Aorta (tissue), 5 donors: ENCODE measurements around the gene POC5. TPM values are rescaled to one million over a fixed set of nuclear protein-coding genes. Genes with fewer than 3 reads are reported as not detected.
"Not testable (repeated sequence)": the region's sequence is repeated elsewhere in the genome, so short reads cannot be mapped to it uniquely, and the experiment has no call there.

Experiments
- ATAC-seq: fragments of 200-7000 bp; cut with Tn5 transposase; one replicate; pipeline ENCODE4 v1.9.1; 2022; ENCODE audit warnings: moderate library complexity; ENCODE audit not compliant: low FRiP score
- DNase-seq, 2 donors: peaks; one replicate each; pipeline ENCODE4 v3.0.0-alpha.2; 2020
- H3K27ac ChIP-seq, 2 donors: one replicate each; pipeline ENCODE4 v1.5.1; 2013; ENCODE audit warnings: low read length in 2 of 2, mild to moderate bottlenecking in 2 of 2, moderate library complexity in 2 of 2, control low read depth in 1 of 2, inconsistent platforms in 1 of 2, low read depth in 1 of 2
- H3K27me3 ChIP-seq, 2 donors: one replicate each; pipeline ENCODE4 v1.6.1; 2013; ENCODE audit warnings: control low read depth in 1 of 2, low read length in 1 of 2, mild to moderate bottlenecking in 1 of 2, moderate library complexity in 1 of 2; ENCODE audit not compliant: insufficient read depth in 2 of 2, control insufficient read depth in 1 of 2
- H3K36me3 ChIP-seq, 2 donors: one replicate each; pipeline ENCODE4 v1.6.1; 2013; ENCODE audit warnings: control low read depth in 1 of 2, low read length in 1 of 2, mild to moderate bottlenecking in 1 of 2; ENCODE audit not compliant: insufficient read depth in 2 of 2, control insufficient read depth in 1 of 2
- H3K4me1 ChIP-seq, 2 donors: one replicate each; pipeline ENCODE4 v1.6.1; 2013; ENCODE audit warnings: low read length in 2 of 2, control low read depth in 1 of 2, mild to moderate bottlenecking in 1 of 2, moderate library complexity in 1 of 2; ENCODE audit not compliant: insufficient read depth in 2 of 2, control insufficient read depth in 1 of 2
- H3K4me3 ChIP-seq, 2 donors: one replicate each; pipeline ENCODE4 v1.5.1; 2013; ENCODE audit warnings: low read length in 2 of 2, control low read depth in 1 of 2, mild to moderate bottlenecking in 1 of 2
- H3K9me3 ChIP-seq: one replicate; pipeline ENCODE4 v1.6.1; 2013; ENCODE audit warnings: mild to moderate bottlenecking, low read length; ENCODE audit not compliant: control insufficient read depth
- WGBS, 2 donors: extraction: QIAGEN DNeasy Blood & Tissue Kit; methylation state at CpG; one replicate each; pipeline ENCODE4 v1.1.7; 2013; 5-methylcytosine and 5-hydroxymethylcytosine counted together
- intact Hi-C, 2 donors: fragments of 100-400 bp; cut with DNase I; formaldehyde crosslinking; loops; one replicate each; pipeline versions ENCODE4 v1.14.2 to v1.15.0; 2022
- polyA plus RNA-seq, 2 donors: library from polyadenylated mRNA; stranded (reverse); fragments of 200-250 nt; gene quantifications; one replicate each; pipeline ENCODE4 v1.2.3, GENCODE V29; 2013
- total RNA-seq, 2 donors: library from RNA; stranded (reverse); fragmentation: NEBNext Ultra II Directional; extraction: Animal tissue kit (Norgen Biotek cat#: 25700); gene quantifications; one replicate each; pipeline ENCODE4 v1.2.1, GENCODE V29; 2021
- donor health status: healthy with polysubstance abuse.
- donor health status: Bipolar disorder and iron deficiency.
- donor health status: DM: no; HTN: no; CAD: no.
- donor health status: DM: no; HTN: no; CAD: no.
- donor health status: DM: yes; HTN: yes; CAD: no.

POC5 gene
- total and polyA plus RNA-seq, 4 donors, result 6.1 to 11.8 (median 8.0) TPM

DNA sequence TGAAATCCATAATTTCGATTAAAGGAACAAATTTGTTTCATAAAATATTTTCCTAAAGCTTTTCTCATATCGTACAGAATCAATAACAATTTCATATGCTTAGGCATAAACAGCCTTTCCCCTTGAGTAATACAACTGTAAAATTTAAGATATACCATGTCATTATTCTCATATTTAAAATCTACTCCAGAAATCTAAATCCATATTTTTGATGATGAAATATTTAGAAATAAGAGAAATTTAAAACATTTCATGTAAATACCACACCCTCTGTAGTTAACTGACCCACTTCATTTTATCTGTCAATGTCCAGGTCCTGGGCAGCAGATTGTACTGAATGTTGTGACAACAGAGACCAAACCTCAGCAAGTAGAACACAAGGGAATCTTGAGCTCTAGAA lies 5.1 kb downstream of the POC5 start:
- Histone ChIP-seq H3K36me3 (peaks cover 0 to 3% of the 10 kb centered on the region in 2 donors), H3K27ac (no peak overlapping the region), H3K9me3 (no peaks in the 10 kb centered on the region), H3K4me1 (no peaks in the 10 kb centered on the region), H3K27me3 (no peaks in the 10 kb centered on the region), H3K4me3 (no peak overlapping the region)
- 97 to 98% methylated on average over 2 of the region's 2 CpGs for WGBS, 2 donors
- ATAC-seq, result no peak
- DNase-seq, result no peak
- intact Hi-C loops, result loop anchor here in 1 of 2 donors (10.0 kb wide), 1 partner anchor 197 kb away; the partner anchor contains the start of genes CERT1 and POLK

DNA sequence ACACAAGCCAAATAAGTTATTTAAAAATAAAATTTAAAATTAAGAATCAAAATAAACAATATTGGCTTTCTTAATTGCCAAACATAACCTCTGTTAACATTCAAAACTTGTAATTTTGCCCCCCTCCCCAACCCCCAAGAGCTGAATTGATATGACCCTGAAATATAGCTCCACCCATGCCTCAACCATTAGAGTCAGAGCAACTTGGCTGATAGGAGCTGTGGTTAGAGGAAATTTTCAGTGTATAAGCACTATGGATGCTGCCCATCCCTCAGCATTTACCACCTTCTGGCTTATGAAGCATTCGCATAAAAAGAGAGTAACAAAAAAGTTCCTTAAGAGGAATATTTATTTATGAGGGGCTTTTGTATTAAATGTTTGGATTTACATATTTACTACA lies 6.1 kb downstream of the POC5 start:
- intact Hi-C loops, result loop anchor here in 1 of 2 donors (10.0 kb wide), 1 partner anchor 196 kb away; the partner anchor contains the start of genes CERT1 and POLK
- DNase-seq, result no peak
- no peak overlapping the region for H3K4me3 ChIP-seq
- H3K27me3 ChIP-seq, result no peaks in the 10 kb centered on the region
- H3K9me3 ChIP-seq, result no peaks in the 10 kb centered on the region
- no peak overlapping the region for H3K27ac ChIP-seq
- H3K36me3 ChIP-seq, result peaks cover 0 to 3% of the 10 kb centered on the region in 2 donors
- no peak for ATAC-seq
- WGBS, 2 donors, result 96 to 100% methylated on average over 1 of the region's 1 CpG
- H3K4me1 ChIP-seq, result no peaks in the 10 kb centered on the region

DNA sequence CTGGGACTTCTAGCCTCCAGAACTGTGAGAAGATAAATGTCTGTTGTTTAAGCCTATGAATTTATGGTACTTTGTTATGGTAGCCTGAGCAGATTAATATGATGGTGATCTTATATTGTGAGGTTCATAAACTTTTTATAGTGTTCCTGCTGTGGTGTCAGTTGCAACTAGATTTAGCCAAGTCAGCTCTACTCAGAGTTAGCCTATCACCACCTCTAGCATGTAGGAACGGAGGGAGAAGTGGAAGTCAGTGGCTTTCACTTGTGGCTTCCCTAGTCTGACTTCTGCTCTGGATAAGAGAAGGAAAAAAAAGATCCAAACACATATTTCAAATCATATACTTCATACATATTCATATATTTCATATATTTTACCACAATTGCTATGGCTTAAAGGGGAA lies 6.6 kb downstream of the POC5 start:
- no peak for ATAC-seq

DNA sequence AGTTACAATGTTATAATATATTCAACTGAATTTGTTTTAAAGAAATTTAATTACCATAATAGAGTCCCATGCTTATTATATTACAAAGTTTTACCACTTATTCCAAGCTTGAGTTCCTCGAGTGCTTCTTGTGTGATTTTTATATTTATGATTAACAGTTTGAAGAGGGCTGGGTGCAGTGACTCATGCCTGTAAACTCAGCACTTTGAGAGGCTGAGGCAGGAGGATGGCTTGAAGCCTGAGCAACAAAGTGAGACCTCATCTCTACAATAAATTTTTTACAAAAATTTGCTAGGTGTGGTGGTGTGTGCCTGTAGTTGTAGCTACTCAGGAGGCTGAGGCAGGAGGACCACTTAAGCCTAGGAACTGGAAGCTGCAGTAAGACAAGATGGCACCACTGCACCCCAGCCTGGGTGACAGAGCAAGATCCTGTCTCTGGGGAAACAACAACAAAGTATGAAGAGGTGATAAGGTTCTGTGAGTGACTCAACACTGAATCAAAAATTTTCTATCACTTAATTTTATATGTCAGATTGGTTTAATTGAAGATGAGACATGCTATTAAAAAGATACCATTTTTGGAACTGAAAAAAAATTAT lies 9.2 kb downstream of the POC5 start:
- Histone ChIP-seq H3K36me3 (peaks cover 0 to 3% of the 10 kb centered on the region in 2 donors), H3K9me3 (no peaks in the 10 kb centered on the region), H3K4me1 (no peaks in the 10 kb centered on the region), H3K27me3 (no peaks in the 10 kb centered on the region), H3K27ac (no peak overlapping the region), H3K4me3 (no peak overlapping the region)
- intact Hi-C loops, result no loop called here
- WGBS, 2 donors, result 58 to 67% methylated on average over 1 of the region's 1 CpG
- no peak for DNase-seq
- no peak for ATAC-seq

More for the DNA sequence above, 6.6 kb downstream of the POC5 start:
- Histone ChIP-seq H3K9me3 (no peaks in the 10 kb centered on the region), H3K36me3 (peaks cover 0 to 3% of the 10 kb centered on the region in 2 donors), H3K27me3 (no peaks in the 10 kb centered on the region), H3K4me3 (no peak overlapping the region), H3K4me1 (no peaks in the 10 kb centered on the region), H3K27ac (no peak overlapping the region)
- intact Hi-C loops, result loop anchor here in 1 of 2 donors (10.0 kb wide), 1 partner anchor 196 kb away; the partner anchor contains the start of genes CERT1 and POLK
- no peak for DNase-seq
- WGBS, 2 donors, result 80 to 92% methylated on average over 1 of the region's 1 CpG

DNA sequence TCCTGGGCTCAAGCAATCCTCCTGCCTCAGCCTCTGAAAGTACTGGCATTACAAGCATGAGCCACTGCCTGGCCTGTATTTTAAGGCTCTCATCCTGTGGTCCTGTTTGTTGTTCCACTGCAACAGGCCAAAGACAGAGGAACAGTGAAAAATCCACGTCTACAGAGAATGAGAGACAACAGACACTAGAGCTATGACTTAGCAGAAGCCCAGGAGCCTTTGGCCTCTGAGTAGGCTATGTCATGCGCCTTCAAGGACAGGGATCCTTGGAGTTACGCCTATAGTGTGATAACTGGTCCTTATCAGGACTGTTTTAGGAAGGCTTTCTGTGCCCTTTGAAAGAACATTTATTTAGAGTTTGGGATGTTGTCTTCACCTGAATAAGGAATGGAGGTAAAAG lies 10.5 kb downstream of the POC5 start:
- intact Hi-C loops, result no loop called here
- ATAC-seq (no peak), DNase-seq (no peak)
- 92 to 94% methylated on average over 3 of the region's 3 CpGs for WGBS, 2 donors
- no peaks in the 10 kb centered on the region for H3K4me1 ChIP-seq
- peaks cover 0 to 3% of the 10 kb centered on the region in 2 donors for H3K36me3 ChIP-seq
- H3K27me3 ChIP-seq, result no peaks in the 10 kb centered on the region
- H3K4me3 ChIP-seq, result no peak overlapping the region
- H3K27ac ChIP-seq, result no peak overlapping the region
- H3K9me3 ChIP-seq, result no peaks in the 10 kb centered on the region

DNA sequence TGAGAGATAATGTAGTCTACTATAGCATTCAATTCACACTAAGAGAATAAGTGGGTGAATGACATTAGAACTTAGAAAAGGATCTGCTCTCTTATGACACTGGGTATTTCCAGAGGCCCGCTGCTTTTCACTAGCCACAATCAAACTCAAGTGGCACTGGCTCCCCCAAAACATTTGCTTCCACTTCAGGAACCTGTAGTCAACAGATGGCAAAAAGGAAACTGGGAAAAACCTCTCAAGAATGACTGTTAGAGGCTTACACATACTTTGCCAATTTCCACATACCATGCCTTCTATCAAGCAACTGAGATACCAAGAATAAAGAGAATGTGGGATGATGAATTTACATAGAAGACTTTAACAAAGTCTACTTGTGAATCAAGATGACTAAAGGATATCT lies 11.2 kb downstream of the POC5 start:
- Histone ChIP-seq H3K36me3 (peaks cover 0 to 3% of the 10 kb centered on the region in 2 donors), H3K4me1 (no peaks in the 10 kb centered on the region), H3K27ac (no peak overlapping the region), H3K27me3 (no peaks in the 10 kb centered on the region), H3K9me3 (no peaks in the 10 kb centered on the region), H3K4me3 (no peak overlapping the region)
- DNase-seq (no peak), ATAC-seq (no peak)
- 91 to 92% methylated on average over 1 of the region's 1 CpG for WGBS, 2 donors
- intact Hi-C loops, result no loop called here

DNA sequence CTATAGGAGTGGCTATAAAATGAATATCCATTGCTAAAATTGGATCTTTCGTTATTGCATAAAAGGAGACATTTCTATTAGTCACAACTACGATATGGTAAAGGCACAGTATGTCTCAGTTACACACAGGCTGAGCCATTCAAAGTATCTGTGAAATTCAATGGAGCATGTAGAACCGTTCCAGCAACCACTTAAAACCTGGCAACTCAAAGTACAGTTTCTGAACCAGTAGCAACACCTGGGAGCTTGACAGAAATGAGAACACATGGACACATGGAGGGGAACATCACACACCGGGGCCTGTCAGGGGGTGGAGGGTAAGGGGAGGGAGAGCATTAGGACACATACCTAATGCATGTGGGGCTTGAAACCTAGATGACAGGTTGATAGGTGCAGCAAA lies 15.4 kb downstream of the POC5 start:
- DNase-seq (no peak), ATAC-seq (no peak)
- 93 to 97% methylated on average over 4 of the region's 4 CpGs for WGBS, 2 donors
- no peaks in the 10 kb centered on the region for H3K27me3 ChIP-seq
- no peaks in the 10 kb centered on the region for H3K4me1 ChIP-seq
- no peaks in the 10 kb centered on the region for H3K36me3 ChIP-seq
- no peak overlapping the region for H3K4me3 ChIP-seq
- no peak overlapping the region for H3K27ac ChIP-seq
- H3K9me3 ChIP-seq, result no peaks in the 10 kb centered on the region
- intact Hi-C loops, result no loop called here

DNA sequence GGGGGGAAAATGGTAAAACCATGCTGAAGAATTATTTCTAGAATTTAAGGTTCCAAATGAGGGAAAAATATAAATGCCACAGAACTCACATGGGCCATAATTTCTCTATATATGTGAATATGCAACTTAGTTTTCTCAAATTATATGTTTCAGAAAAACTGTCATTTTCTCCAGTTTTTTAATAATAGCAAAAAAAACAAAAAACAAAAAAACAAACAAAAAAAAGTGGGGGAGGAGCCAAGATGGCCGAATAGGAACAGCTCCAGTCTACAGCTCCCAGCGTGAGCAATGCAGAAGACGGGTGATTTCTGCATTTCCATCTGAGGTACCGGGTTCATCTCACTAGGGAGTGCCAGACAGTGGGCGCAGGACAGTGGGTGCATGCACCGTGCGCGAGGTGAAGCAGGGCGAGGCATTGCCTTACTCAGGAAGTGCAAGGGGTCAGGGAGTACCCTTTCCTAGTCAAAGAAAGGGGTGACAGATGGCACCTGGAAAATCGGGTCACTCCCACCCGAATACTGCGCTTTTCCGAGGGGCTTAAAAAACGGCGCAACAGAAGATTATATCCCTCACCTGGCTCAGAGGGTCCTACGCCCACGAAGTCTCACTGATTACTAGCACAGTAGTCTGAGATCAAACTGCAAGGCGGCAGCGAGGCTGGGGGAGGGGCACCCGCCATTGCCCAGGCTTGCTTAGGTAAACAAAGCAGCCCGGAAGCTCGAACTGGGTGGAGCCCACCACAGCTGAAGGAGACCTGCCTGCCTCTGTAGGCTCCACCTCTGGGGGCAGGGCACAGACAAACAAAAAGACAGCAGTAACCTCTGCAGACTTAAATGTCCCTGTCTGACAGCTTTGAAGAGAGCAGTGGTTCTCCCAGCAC lies 21.5 kb downstream of the POC5 start:
- intact Hi-C loops, ATAC-seq, DNase-seq, H3K4me3 ChIP-seq, H3K27ac ChIP-seq, H3K4me1 ChIP-seq, H3K27me3 ChIP-seq, H3K9me3 ChIP-seq, H3K36me3 ChIP-seq: not testable (repeated sequence)
- 87 to 88% methylated on average over 22 of the region's 22 CpGs for WGBS, 2 donors
